ENCODE measurements around the gene ALDH18A1. TPM values are rescaled to one million over a fixed set of nuclear protein-coding genes. Genes with fewer than 3 reads are reported as not detected.

ALDH18A1 gene
- total and polyA plus RNA-seq, 3 donors from 2014 or later, result 25.0 to 32.5 (median 29.8) TPM

DNA sequence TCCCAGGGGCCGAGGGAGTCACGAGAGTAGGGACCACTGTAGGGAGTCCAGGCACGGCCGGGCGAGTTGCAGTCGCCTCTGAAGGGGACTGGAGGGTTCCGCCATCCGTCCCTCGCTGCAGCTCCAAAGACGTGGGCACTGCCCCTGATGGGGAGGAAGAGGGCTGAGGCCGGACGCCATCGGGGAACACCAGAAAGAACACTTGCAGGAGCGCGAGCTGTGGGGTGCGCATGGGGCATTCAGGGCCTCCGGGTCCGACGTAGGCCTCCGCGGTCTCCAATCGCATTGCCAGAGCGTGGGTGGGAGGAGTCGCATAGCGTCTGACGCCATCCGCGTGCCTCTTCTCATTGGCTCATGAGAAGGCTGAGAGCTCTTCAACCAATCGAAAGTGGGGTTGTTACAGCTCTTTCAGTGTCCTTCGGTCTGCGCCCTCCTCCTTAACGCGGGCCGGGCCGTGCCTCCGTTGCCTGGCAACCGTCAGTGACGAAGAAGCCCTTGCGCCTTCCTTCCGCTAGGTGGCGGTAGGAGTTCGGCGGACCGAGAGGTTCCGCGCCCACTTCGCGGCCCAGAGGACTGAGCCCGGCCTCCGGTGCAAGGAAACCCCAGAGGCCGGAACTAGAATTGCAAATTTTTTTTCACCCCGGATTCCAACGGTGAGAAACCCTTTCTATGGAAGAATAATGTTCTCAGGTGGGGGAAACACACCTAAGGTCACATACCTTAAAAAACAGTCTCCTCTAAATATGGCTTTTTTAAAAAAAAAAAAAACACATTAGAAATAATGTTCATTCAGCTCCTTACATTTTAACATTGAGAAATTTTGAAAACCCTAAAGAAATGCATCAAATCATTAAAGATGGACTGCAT, 37.4 kb upstream of the ALDH18A1 start, which contains the start of gene TCTN3:
Gene TCTN3, minus strand, starts transcription at position 260 of the 867 bp plus-strand sequence. Its CDS starts 28 bp downstream, at position 232.
- intact Hi-C loops (cut with DNase I; ENCODE audit: low total_unique reads), result loop anchor here (10.0 kb wide), 1 partner anchor 171 kb away; no protein-coding TSS in a partner anchor
- Histone ChIP-seq H3K4me3 (peak within 1 kb of the TSS; percentile 70 to 79), H3K27ac (peak within 1 kb of the TSS; percentile 16 to 81), H3K9me3 (no peaks in the 10 kb centered on the region), H3K36me3 (ENCODE audit: low read depth, missing control alignments) (no peaks in the 10 kb centered on the region), H3K4me1 (no peaks in the 10 kb centered on the region), H3K27me3 (no peaks in the 10 kb centered on the region)
- peak; percentile 99 for DNase-seq
- TF ChIP-seq CTCF (IDR thresholded peaks at IDR 0.05) (peak; percentile 99 to 100 (median 100)), POLR2A (IDR thresholded peaks at IDR 0.05) (no peak)
- WGBS, 2 donors, result 0 to 1% methylated on average over 17 to 53 of the region's 53 CpGs

- TF ChIP-seq CTCF (IDR thresholded peaks at IDR 0.05) (no peak), POLR2A (IDR thresholded peaks at IDR 0.05) (no peak)
- Histone ChIP-seq H3K36me3 (ENCODE audit: low read depth, missing control alignments) (no peaks in the 10 kb centered on the region), H3K27ac (peak overlapping the region; percentile 16 to 81), H3K27me3 (no peaks in the 10 kb centered on the region), H3K4me1 (no peaks in the 10 kb centered on the region), H3K9me3 (no peaks in the 10 kb centered on the region), H3K4me3 (peak overlapping the region; percentile 70 to 79)
- intact Hi-C loops (cut with DNase I; ENCODE audit: low total_unique reads), result loop anchor here (10.0 kb wide), 1 partner anchor 172 kb away; no protein-coding TSS in a partner anchor
- no peak for DNase-seq
- WGBS, 2 donors, result 8% methylated on average over 15 of the region's 15 CpGs
These were observed 36.7 kb upstream of the ALDH18A1 start for GRCh38 chr10:95693071-95693667.

DNA sequence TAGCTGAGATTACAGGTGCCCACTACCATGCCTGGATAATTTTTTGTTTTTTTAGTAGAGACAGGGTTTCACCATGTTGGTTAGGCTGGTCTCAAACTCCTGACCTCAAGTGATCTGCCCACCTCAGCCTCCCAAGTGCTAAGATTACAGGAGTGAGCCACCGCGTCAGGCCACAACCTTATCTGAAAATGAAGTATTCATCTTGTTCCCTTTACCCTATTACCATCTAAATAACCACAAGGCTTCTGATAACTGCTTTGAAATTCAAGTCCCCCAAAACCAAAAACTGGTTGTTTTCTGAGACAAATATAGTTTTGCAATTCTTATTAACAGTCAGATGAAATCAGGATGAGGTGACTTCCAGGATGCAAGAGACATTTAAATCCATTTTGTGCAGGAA, 34.8 kb upstream of the ALDH18A1 start:
- Histone ChIP-seq H3K27ac (no peak overlapping the region), H3K4me3 (no peak overlapping the region), H3K36me3 (ENCODE audit: low read depth, missing control alignments) (no peaks in the 10 kb centered on the region), H3K9me3 (no peaks in the 10 kb centered on the region), H3K27me3 (no peaks in the 10 kb centered on the region), H3K4me1 (no peaks in the 10 kb centered on the region)
- TF ChIP-seq CTCF (IDR thresholded peaks at IDR 0.05), result no peak
- TF ChIP-seq POLR2A (IDR thresholded peaks at IDR 0.05), result no peak
- no peak for DNase-seq
- intact Hi-C loops (cut with DNase I; ENCODE audit: low total_unique reads), result loop anchor here (10.0 kb wide), 1 partner anchor 174 kb away; no protein-coding TSS in a partner anchor
- WGBS, 2 donors, result 60 to 79% methylated on average over 2 of the region's 2 CpGs

DNA sequence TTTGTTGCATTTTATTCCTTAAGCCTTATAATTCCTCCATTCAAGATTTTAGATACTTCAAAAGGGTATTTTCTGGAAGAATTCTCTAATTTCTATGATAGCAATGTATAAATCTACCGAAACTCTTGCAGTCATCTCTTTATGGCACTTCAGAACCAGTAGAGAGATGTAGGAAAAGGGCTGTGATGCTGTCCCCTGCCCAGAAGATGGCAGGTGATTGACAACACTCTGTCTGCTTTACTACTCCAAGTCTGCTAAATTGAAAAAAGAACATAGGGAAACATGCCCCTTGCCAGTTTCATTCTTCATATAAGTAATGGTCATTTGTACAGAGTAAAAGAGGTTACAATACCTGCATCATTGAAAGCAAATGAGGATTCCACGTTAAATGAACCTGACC, 32.1 kb upstream of the ALDH18A1 start:
- Histone ChIP-seq H3K9me3 (no peaks in the 10 kb centered on the region), H3K4me1 (no peaks in the 10 kb centered on the region), H3K27ac (no peak overlapping the region), H3K4me3 (no peak overlapping the region), H3K36me3 (ENCODE audit: low read depth, missing control alignments) (no peaks in the 10 kb centered on the region), H3K27me3 (no peaks in the 10 kb centered on the region)
- WGBS, 2 donors, result 59 to 75% methylated on average over 2 of the region's 2 CpGs
- no peak for TF ChIP-seq POLR2A (IDR thresholded peaks at IDR 0.05)
- intact Hi-C loops (cut with DNase I; ENCODE audit: low total_unique reads), result no loop called here
- no peak for DNase-seq

DNA sequence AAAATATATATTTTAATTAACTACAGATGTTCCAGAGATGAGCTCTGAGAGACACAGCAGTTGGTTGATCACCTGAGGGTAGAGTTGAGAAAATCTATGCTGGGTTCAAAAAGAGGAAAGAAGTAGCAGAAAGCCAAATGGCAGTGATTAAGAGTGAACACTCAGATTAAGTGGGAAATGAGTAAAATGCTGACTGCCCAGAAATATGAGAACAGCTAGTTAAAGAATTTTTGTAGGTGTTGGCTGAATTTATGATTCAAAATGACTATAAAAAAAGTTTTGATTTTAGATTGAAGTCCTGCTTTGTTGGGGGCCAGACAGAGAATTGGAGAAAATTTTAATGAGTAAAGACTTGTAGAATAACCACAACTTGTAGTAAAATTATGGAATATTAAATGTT, 27.5 kb upstream of the ALDH18A1 start:
- H3K36me3 ChIP-seq (ENCODE audit: low read depth, missing control alignments), result no peaks in the 10 kb centered on the region
- H3K9me3 ChIP-seq, result no peaks in the 10 kb centered on the region
- H3K4me1 ChIP-seq, result no peaks in the 10 kb centered on the region
- DNase-seq, result no peak
- H3K27me3 ChIP-seq, result no peaks in the 10 kb centered on the region
- H3K4me3 ChIP-seq, result no peak overlapping the region
- TF ChIP-seq POLR2A (IDR thresholded peaks at IDR 0.05) (no peak), CTCF (IDR thresholded peaks at IDR 0.05) (no peak)
- H3K27ac ChIP-seq, result no peak overlapping the region
- intact Hi-C loops (cut with DNase I; ENCODE audit: low total_unique reads), result no loop called here
